Left renal pelvis (tissue), 4 donors: ENCODE results near the gene DNM3. TPM values are rescaled to one million over a fixed set of nuclear protein-coding genes. Genes with fewer than 3 reads are reported as not detected.
"Not testable (repeated sequence)": the region's sequence is repeated elsewhere in the genome, so short reads cannot be mapped to it uniquely, and the experiment has no call there.

Experiments used
- DNase-seq, 4 donors: peaks; one replicate each; pipeline ENCODE4 v3.0.0-alpha.2; 2013; ENCODE audit warnings: low read depth in 4 of 4, low spot score in 3 of 4
- polyA plus RNA-seq, 4 donors: library from polyadenylated mRNA; unstranded; fragments of 120-200 nt; gene quantifications; one replicate each; pipeline ENCODE4 v1.2.1, GENCODE V29; 2013; ENCODE audit not compliant: insufficient read length in 4 of 4

Gene DNM3
- polyA plus RNA-seq, 4 donors = 3.8 to 6.6 (median 4.6) TPM

- no peak for DNase-seq
Measured at GRCh38 chr1:172429331-172430127, 588.2 kb downstream of the DNM3 start.

- DNase-seq = no peak
Measured at GRCh38 chr1:172430128-172430454, 588.8 kb downstream of the DNM3 start.

- no peak for DNase-seq
Measured at GRCh38 chr1:172431204-172431603, 589.9 kb downstream of the DNM3 start.

- DNase-seq = no peak
Measured at GRCh38 chr1:172431721-172432192, 590.5 kb downstream of the DNM3 start.

GRCh38 chr1:172437183-172437582 is 595.9 kb downstream of the DNM3 start:
- DNase-seq = not testable (repeated sequence)

DNA sequence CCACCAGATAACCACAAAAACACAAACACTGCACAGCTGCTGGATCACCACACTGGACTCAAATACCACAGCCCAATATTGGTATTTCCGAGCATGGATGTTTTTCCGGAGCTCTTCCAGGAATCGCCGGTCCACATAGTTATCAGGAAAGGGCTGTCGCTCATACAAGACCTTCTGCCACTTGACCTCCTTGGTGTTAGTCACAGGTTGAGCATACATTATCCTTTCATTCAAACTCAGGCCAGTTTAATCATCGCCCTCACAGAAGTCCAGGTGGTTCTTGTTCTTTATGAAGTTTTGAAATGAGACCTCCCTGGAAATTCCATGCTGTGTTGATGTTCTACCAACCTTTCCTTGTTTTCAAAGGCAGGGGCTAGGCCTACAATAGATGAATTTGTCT is 601.1 kb downstream of the DNM3 start:
- no peak for DNase-seq

- DNase-seq = no peak
Measured at GRCh38 chr1:172442843-172443565, 601.7 kb downstream of the DNM3 start.

DNA sequence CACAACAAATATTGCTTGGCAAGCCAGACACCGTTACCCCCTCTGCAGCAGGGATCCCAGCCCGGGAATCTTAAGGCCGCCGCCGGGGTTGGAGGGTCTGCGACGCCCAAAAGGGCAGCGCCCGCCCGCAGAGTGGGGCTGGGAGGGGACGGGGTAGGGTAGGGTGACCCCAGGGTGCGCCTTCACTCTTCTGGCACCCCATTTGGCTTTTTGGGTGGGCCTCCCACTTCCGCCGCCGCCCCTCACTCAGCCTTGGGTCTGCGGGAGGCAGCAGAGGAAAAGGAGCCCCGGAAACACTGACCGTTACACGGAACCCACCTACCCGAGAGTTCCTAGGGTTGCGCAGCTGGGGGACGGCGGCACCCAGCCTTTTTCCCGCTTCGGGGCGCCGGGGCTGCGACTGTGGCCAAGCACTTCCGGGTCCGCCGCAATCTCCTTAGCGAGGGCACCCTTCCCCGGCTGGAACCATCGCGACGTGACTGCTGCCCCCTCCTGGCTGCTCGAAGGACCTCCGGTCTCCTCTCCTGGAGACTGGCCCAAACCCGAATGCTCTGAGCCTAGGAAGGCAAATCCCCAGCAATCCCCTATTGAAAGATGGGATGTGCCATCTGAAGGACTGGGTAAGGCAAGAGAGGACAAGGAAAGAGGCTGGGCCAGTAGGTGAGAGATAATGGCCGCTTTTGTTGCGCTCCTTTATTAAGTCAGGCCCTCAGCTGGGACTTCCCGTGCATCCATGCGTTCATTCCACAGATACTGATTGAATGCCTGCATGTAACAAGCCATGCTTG is 602.6 kb downstream of the DNM3 start, which contains the start of gene PIGC:
Gene PIGC, minus strand, starts transcription at position 404 of the 788 bp plus-strand sequence. CDS start 1,447 bp downstream, outside the sequence.
- peak in 3 of 4 donors; percentile 68 to 77 (median 69) for DNase-seq

DNA sequence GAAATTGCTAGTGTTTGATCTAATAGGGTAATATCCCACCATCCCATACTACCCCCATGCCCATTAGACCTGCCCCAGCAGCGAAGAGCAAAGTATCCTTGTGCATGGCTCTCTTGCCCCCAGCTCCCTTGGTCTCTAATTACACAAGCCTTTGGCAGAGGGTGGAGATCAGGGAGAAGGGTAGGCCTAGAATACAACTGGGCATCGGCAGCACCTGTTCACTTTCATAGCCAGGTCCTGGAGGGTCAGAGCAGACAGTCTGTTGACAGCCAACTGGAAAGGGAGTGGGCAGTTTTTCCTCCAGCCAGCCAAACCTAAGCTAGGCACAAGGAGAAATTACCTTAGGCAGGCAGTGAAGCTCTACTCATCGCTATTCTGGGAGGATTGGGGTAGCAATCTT is 605.2 kb downstream of the DNM3 start:
- no peak for DNase-seq

GRCh38 chr1:172447641-172448040 is 606.3 kb downstream of the DNM3 start:
- DNase-seq = no peak

GRCh38 chr1:172448995-172449584 is 607.8 kb downstream of the DNM3 start:
- DNase-seq = no peak

DNA sequence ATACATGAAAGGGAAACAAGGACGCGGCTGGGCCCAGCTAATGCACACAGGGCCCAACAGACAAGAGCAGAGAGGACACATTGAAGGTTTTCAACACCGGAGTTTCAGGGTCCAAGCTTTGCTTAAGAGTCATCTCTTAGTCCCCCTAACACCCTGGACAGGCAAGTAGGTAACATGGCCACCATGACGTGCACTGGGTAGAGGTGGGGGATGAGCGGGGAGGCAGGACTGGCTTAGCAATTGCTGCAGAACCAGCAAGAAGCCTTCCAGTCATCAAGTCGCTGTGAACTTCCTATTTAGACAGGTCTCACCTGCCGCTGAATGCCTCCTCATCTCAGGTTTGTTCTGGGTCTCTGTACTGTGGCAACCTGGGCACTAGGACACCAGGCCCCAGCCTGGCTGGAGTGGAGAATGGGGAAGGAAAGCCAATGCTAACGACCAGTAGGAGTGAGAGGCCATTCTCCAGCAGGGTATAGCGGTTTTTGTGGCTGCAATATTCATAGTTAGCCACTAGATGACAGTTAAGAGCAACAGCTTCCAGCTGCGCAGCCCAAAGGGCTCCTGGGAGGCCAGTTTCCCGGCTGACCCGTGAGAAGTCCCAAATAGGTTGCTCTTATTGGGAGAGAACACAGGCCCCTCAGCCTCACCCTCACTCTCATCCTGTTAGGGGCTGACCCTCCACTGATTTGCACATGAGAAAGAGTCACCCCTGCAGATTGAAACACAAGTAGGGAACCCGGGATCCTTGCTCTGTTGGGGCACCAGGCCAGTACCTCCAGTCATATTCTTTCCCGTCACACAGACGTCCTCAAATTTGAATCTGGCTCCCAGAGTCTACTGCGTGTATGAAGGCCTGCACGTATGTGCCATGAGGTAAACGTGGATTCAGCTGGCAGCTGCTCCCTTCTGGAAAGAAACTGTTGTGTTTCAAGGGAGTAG is 608.6 kb downstream of the DNM3 start:
- DNase-seq = peak in 1 of 4 donors; percentile 42

DNA sequence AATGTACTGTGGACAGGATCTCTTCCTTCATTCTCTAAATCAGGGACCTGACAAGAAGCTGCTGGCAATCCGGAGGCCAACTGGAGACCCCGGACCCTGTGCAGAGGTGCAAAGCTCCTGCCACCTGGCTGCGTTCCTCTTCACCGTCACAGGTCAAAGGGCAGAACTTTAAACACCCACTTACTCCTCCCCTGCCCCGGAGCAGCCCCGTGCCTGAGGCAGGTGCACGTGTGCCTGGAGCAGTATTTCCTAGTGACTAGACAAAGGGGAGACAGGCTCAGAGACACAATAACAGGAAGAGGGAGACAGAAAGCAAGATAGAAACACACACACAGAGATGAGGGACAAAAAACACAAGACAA is 609.2 kb downstream of the DNM3 start:
- DNase-seq = no peak

GRCh38 chr1:172451002-172451443 is 609.7 kb downstream of the DNM3 start:
- DNase-seq = no peak

DNA sequence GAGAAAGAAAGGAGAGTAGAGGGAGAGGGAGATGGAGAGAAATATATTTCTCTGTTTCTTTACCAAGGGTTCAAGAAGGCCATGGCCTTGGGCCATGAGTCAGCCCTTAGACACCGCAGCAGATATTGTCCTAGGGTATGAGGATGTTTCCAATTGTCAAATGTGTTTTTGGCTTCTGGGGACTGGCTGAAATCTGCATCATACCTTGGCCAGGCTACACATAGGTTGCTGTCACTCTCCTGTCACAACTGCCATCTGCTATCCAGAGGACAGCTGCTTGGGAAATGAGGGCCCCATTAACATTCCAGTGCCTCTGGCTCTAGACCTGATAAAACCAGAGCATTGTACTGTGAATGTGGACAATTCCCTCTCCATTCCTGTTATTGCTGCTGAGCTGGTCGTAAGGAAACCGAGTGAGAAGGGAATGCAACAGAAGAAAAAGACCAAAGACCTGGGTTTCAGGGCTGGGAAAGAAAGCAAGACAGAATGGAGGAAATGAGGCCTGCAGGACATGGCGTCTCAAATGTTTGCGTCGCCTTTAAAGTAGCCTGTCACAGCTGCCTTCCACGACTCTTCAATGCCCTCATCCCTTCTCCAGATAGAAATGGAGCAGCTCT is 611.3 kb downstream of the DNM3 start:
- DNase-seq = no peak

DNA sequence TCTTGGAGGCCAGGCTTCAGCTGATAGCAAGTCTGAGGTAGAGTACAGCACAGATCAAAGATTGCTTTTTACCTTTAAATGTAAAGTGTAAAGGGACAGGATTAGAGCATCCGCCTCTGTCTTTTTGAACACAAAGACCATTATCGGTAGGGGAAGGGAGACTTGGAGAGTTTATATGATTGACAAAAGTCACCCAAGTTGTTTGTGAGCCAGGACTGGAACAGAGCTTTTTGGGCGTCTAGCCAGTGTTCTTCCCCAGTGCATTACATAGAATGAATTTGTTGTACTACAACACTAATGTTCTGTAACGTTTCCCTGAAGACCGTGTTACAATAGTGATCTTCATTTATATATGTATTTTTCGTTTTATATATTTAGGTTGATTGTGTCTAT is 611.9 kb downstream of the DNM3 start:
- no peak for DNase-seq

DNA sequence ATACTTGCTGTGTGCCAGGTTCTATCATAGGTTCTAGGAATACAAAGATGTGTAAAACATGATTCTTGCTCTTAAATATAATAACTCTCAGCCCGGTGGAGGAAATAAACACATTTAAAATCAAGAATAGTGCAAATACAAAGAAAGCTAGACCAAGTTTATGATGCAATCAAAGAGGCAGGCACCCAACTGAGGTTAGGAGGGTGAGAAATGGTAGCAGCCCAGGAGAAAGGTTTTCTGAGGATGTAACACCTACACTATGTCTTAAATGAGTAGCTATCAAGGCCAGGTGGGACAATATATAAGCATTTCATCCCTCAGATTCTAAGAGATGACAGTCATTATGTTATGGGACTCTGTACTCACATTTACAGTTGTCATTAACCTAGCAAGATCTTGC is 612.3 kb downstream of the DNM3 start:
- DNase-seq = no peak

DNA sequence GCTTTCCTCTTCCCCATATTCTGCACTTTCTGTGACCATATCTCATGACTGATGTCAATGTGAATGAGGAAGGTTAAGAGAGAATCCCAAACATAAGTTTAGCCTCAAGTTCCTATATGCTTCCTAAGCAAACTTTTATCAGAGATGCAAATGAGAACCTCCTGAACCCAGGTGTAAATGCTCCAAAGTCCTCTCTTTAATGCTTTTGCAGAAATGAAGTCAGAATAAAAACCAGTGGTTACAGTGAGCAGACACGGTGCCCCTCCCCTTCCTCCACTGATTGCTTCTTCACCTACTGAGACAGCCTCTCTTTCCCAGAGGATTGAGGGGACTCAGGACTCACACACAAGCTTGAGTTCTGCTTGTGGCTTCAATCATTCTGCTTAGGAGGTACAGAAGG is 614.2 kb downstream of the DNM3 start:
- DNase-seq = no peak

DNA sequence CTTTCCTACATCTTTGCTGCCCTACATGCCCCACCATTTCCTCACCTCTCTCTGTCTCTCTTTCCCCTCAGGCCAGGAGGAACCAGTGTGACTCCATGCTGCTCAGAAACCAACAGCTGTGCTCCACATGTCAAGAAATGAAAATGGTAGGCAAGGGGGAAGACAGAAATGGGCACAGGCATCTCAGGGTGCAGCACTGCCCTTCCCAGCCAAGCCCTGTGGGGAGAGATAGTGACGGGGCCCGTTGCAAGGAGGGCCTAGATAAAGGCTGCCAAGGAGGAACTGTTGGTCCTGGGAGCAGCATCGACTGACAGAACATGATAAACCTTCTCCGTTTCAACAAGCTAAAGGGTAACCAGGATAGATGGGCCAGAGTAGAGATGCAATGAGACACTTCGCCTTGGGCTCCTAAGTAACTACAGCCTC is 615.1 kb downstream of the DNM3 start:
- DNase-seq = no peak
